Vagina (tissue), 2 donors: ENCODE measurements around the gene NT5C2. TPM values are rescaled to one million over a fixed set of nuclear protein-coding genes. Genes with fewer than 3 reads are reported as not detected.

Source experiments
- DNase-seq, 2 donors: peaks; one replicate each; pipeline ENCODE4 v3.0.0-alpha.2; 2017; ENCODE audit errors: extremely low spot score in 2 of 2
- H3K27ac ChIP-seq: fragments of 200-600 bp; sonication (generic); one replicate; pipeline ENCODE4 v1.5.1; 2019
- H3K27me3 ChIP-seq: fragments of 200-600 bp; sonication (generic); one replicate; pipeline ENCODE4 v1.5.1; 2019
- H3K36me3 ChIP-seq, 2 donors: fragments of 200-600 bp; sonication (generic); one replicate each; pipeline ENCODE4 v1.5.1; 2017 to 2019
- H3K4me1 ChIP-seq: fragments of 200-600 bp; sonication (generic); one replicate; pipeline ENCODE4 v1.5.1; 2019
- H3K4me3 ChIP-seq, 2 donors: fragments of 200-600 bp; sonication (generic); 1 replicate in 1 of 2; 2 replicates in 1 of 2; pipeline ENCODE4 v1.5.1; 2016 to 2019
- H3K9me3 ChIP-seq: fragments of 200-600 bp; sonication (generic); one replicate; pipeline ENCODE4 v1.5.1; 2019
- CTCF ChIP-seq, 3 experiments: fragments of 450-650 bp in 2 of 3; fragments of 200-600 bp in 1 of 3; sonication (generic) in 1 of 3; IDR thresholded peaks; one replicate each; pipeline ENCODE4 v1.5.1; 2017 to 2019; ENCODE audit warnings: antibody characterized with exemption in 3 of 3, mild to moderate bottlenecking in 2 of 3, moderate library complexity in 2 of 3
- POLR2A ChIP-seq, 2 donors: fragments of 450-650 bp; IDR thresholded peaks; one replicate each; pipeline ENCODE4 v1.6.1; 2017; ENCODE audit warnings: antibody characterized with exemption in 2 of 2, mild to moderate bottlenecking in 2 of 2, moderate library complexity in 2 of 2
- POLR2AphosphoS5 ChIP-seq, 2 donors: sonication (generic); formaldehyde crosslinking; IDR thresholded peaks; one replicate each; pipeline ENCODE4 v1.9.0; 2017; ENCODE audit warnings: antibody characterized with exemption in 2 of 2, mild to moderate bottlenecking in 2 of 2, low read depth in 1 of 2; ENCODE audit not compliant: insufficient read depth in 1 of 2
- intact Hi-C: fragments of 100-400 bp; cut with DNase I; formaldehyde crosslinking; loops from one replicate; pipeline ENCODE4 v1.15.1; 2023
- total RNA-seq: library from RNA; depleted of rRNA; stranded (reverse); fragments of >200 nt; gene quantifications from one replicate; pipeline ENCODE4 v1.2.3, GENCODE V29; 2016

Gene NT5C2
- total RNA-seq, 1 donor from 2014 or later = 71.2 TPM

GRCh38 chr10:103204353-103205255 lies 11.5 kb upstream of the NT5C2 start:
- no peak for DNase-seq
- Histone ChIP-seq H3K4me1 (no peaks in the 10 kb centered on the region), H3K27ac (no peak overlapping the region), H3K27me3 (no peaks in the 10 kb centered on the region), H3K36me3 (no peaks in the 10 kb centered on the region), H3K9me3 (no peaks in the 10 kb centered on the region), H3K4me3 (no peak overlapping the region)
- TF ChIP-seq POLR2A (IDR thresholded peaks at IDR 0.05) (no peak), POLR2AphosphoS5 (IDR thresholded peaks at IDR 0.05; ENCODE audit: insufficient read depth in 1 of 2, low read depth in 1 of 2) (no peak), CTCF (IDR thresholded peaks at IDR 0.05) (no peak)
- intact Hi-C loops = no loop called here

- Histone ChIP-seq H3K36me3 (no peaks in the 10 kb centered on the region), H3K27ac (no peak overlapping the region), H3K9me3 (no peaks in the 10 kb centered on the region), H3K4me1 (no peaks in the 10 kb centered on the region), H3K27me3 (no peaks in the 10 kb centered on the region), H3K4me3 (no peak overlapping the region)
- TF ChIP-seq POLR2A (IDR thresholded peaks at IDR 0.05) = no peak
- TF ChIP-seq CTCF (IDR thresholded peaks at IDR 0.05) = no peak
- TF ChIP-seq POLR2AphosphoS5 (IDR thresholded peaks at IDR 0.05; ENCODE audit: insufficient read depth in 1 of 2, low read depth in 1 of 2) = no peak
- no peak for DNase-seq
- intact Hi-C loops = no loop called here
Measured at GRCh38 chr10:103203466-103203865, 10.4 kb upstream of the NT5C2 start.

GRCh38 chr10:103202319-103202718 lies 9.2 kb upstream of the NT5C2 start:
- Histone ChIP-seq H3K4me1 (no peaks in the 10 kb centered on the region), H3K27ac (no peak overlapping the region), H3K9me3 (no peaks in the 10 kb centered on the region), H3K27me3 (no peaks in the 10 kb centered on the region), H3K36me3 (no peaks in the 10 kb centered on the region), H3K4me3 (no peak overlapping the region)
- no peak for DNase-seq
- no peak for TF ChIP-seq POLR2AphosphoS5 (IDR thresholded peaks at IDR 0.05; ENCODE audit: insufficient read depth in 1 of 2, low read depth in 1 of 2)
- no peak for TF ChIP-seq CTCF (IDR thresholded peaks at IDR 0.05)
- no peak for TF ChIP-seq POLR2A (IDR thresholded peaks at IDR 0.05)
- intact Hi-C loops = no loop called here

- Histone ChIP-seq H3K36me3 (no peaks in the 10 kb centered on the region), H3K4me3 (no peak overlapping the region), H3K27ac (no peak overlapping the region), H3K9me3 (no peaks in the 10 kb centered on the region), H3K27me3 (no peaks in the 10 kb centered on the region), H3K4me1 (no peaks in the 10 kb centered on the region)
- TF ChIP-seq CTCF (IDR thresholded peaks at IDR 0.05) = no peak
- TF ChIP-seq POLR2A (IDR thresholded peaks at IDR 0.05) = no peak
- TF ChIP-seq POLR2AphosphoS5 (IDR thresholded peaks at IDR 0.05; ENCODE audit: insufficient read depth in 1 of 2, low read depth in 1 of 2) = no peak
- intact Hi-C loops = no loop called here
- DNase-seq = no peak
Measured at GRCh38 chr10:103199488-103199887, 6.4 kb upstream of the NT5C2 start.

GRCh38 chr10:103198648-103199047 lies 5.6 kb upstream of the NT5C2 start:
- Histone ChIP-seq H3K4me3 (no peak overlapping the region), H3K36me3 (no peaks in the 10 kb centered on the region), H3K4me1 (peaks cover 6% of the 10 kb centered on the region), H3K27ac (no peak overlapping the region), H3K9me3 (no peaks in the 10 kb centered on the region), H3K27me3 (no peaks in the 10 kb centered on the region)
- TF ChIP-seq POLR2AphosphoS5 (IDR thresholded peaks at IDR 0.05; ENCODE audit: insufficient read depth in 1 of 2, low read depth in 1 of 2) = no peak
- no peak for TF ChIP-seq CTCF (IDR thresholded peaks at IDR 0.05)
- no peak for TF ChIP-seq POLR2A (IDR thresholded peaks at IDR 0.05)
- intact Hi-C loops = no loop called here
- no peak for DNase-seq
